ENCODE measurements around the gene WDFY4. TPM values are rescaled to one million over a fixed set of nuclear protein-coding genes. Genes with fewer than 3 reads are reported as not detected.

The WDFY4 gene
- total RNA-seq, 4 donors from 2014 or later = 0.60 to 20.6 (median 5.1) TPM

DNA sequence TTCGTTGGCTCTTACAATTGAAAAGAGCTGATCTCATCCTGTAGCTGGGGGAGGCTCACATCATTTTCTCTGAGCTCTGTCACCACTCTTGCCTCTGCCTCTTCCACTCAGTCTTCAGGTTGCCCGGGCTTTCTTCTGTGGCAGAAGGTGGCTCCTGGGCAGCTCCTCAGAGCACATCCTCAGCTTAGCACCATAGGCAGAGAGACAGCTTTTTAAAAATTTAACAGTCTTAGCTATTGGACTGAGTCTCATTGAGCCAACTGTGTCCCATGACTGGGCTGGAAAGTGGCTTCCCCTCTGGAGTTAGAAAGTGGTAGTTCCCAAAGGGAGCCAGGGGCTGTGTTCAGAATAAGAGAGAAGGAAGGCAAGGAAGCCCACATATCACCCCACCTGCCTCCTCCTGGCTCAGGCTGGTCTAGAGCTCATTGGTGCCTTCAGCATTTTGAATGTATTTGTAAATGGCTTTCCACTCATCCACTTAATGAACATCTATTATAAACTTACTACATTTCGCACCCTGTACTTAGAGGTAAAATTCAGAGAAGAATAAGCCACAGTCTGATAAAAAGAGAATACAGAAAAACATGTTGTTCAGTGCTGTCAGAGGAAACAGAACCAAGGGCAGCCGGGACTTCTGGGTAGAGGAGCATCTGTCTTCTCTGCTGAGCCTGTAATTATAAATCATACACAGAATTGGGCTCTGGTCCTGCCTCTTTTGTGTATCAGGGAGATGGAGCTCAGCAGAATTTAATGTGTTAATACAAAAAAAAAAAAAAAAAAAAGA is 119.3 kb downstream of the WDFY4 start:
- 56 to 73% methylated on average over 2 to 4 of the region's 4 CpGs for WGBS, 2 donors (ENCODE audit: low coverage in 1 of 2)
- intact Hi-C loops (cut with DNase I; ENCODE audit: low total_unique reads) = no loop called here
- no peak overlapping the region for H3K27ac ChIP-seq
- no peak overlapping the region for H3K4me3 ChIP-seq
- in situ Hi-C loops (cut with MboI; ENCODE audit: low pct_ligation_motif_present in 1 of 4, low pct_unique_long_range_greater_than_20kb in 1 of 4, low sequenced_read_pairs in 3 of 4) = no loop called here
- no peaks in the 10 kb centered on the region for H3K27me3 ChIP-seq
- DNase-seq = no peak
- no peaks in the 10 kb centered on the region for H3K9me3 ChIP-seq
- H3K4me1 ChIP-seq = no peaks in the 10 kb centered on the region
- H3K36me3 ChIP-seq = no peaks in the 10 kb centered on the region
- no peak for TF ChIP-seq EP300 (IDR thresholded peaks at IDR 0.05; ENCODE audit: low read depth)
- TF ChIP-seq POLR2AphosphoS5 (IDR thresholded peaks at IDR 0.05) = no peak
- no peak for TF ChIP-seq POLR2A (IDR thresholded peaks at IDR 0.05)
- TF ChIP-seq, protein P1, sequence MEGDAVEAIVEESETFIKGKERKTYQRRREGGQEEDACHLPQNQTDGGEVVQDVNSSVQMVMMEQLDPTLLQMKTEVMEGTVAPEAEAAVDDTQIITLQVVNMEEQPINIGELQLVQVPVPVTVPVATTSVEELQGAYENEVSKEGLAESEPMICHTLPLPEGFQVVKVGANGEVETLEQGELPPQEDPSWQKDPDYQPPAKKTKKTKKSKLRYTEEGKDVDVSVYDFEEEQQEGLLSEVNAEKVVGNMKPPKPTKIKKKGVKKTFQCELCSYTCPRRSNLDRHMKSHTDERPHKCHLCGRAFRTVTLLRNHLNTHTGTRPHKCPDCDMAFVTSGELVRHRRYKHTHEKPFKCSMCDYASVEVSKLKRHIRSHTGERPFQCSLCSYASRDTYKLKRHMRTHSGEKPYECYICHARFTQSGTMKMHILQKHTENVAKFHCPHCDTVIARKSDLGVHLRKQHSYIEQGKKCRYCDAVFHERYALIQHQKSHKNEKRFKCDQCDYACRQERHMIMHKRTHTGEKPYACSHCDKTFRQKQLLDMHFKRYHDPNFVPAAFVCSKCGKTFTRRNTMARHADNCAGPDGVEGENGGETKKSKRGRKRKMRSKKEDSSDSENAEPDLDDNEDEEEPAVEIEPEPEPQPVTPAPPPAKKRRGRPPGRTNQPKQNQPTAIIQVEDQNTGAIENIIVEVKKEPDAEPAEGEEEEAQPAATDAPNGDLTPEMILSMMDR (IDR thresholded peaks at IDR 0.05) = no peak

DNA sequence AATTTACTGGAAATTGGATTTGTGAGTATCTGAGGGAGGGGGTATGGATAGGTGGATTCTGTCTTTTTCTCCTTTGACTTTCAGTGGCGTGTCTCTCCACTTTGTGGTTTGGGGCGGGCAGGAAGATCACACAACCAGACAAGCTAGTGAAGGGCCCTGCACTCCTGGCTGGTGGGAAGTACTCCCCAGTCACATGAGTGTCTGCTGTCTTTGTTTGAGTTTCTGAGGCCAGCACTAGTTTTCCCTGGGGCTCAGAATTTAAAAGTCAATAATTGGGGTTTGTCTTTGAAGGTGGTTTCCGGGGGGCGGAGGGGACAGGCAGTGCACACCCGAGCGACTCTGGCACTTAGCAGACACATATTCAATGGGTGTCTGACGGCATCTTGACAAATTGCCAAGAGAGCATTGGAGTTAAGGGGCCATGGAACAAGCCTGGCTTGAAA is 120.1 kb downstream of the WDFY4 start:
- no peak overlapping the region for H3K27ac ChIP-seq
- H3K4me1 ChIP-seq = no peaks in the 10 kb centered on the region
- in situ Hi-C loops (cut with MboI; ENCODE audit: low pct_ligation_motif_present in 1 of 4, low pct_unique_long_range_greater_than_20kb in 1 of 4, low sequenced_read_pairs in 3 of 4) (no loop called here), intact Hi-C loops (cut with DNase I; ENCODE audit: low total_unique reads) (no loop called here)
- no peak for DNase-seq
- TF ChIP-seq POLR2A (IDR thresholded peaks at IDR 0.05) (no peak), POLR2AphosphoS5 (IDR thresholded peaks at IDR 0.05) (no peak), EP300 (IDR thresholded peaks at IDR 0.05; ENCODE audit: low read depth) (no peak)
- TF ChIP-seq, protein P1 (IDR thresholded peaks at IDR 0.05) = no peak
- no peaks in the 10 kb centered on the region for H3K27me3 ChIP-seq
- no peaks in the 10 kb centered on the region for H3K9me3 ChIP-seq
- no peaks in the 10 kb centered on the region for H3K36me3 ChIP-seq
- 13 to 37% methylated on average over 3 to 7 of the region's 7 CpGs for WGBS, 2 donors (ENCODE audit: low coverage in 1 of 2)
- no peak overlapping the region for H3K4me3 ChIP-seq

DNA sequence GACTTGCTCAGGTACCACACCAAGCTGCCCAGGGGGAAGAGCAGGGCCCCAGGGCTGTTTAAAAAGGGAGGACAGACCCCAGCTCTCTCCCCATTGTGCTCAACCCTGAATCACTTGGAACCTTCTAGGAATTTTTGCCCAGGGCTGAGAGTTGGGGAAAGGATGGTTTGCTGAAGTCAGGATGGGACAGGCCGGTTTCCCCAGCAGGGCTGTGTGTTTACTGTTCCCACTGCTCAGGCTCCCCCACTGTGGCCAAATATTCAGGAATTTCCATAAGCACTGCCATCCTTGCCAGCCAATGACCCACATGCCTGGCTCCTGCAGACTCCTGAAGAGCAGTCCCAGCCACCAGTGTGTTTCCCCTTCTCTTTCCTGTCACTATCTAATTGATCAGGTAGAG is 120.7 kb downstream of the WDFY4 start:
- no peaks in the 10 kb centered on the region for H3K27me3 ChIP-seq
- H3K4me1 ChIP-seq = no peaks in the 10 kb centered on the region
- H3K4me3 ChIP-seq = no peak overlapping the region
- intact Hi-C loops (cut with DNase I; ENCODE audit: low total_unique reads) (no loop called here), in situ Hi-C loops (cut with MboI; ENCODE audit: low pct_ligation_motif_present in 1 of 4, low pct_unique_long_range_greater_than_20kb in 1 of 4, low sequenced_read_pairs in 3 of 4) (no loop called here)
- H3K9me3 ChIP-seq = no peaks in the 10 kb centered on the region
- WGBS, 2 donors (ENCODE audit: low coverage in 1 of 2) = 93% methylated on average over 1 of the region's 1 CpG; no CpG with 5 or more reads in 1 of the 2 donors
- DNase-seq = no peak
- H3K27ac ChIP-seq = no peak overlapping the region
- no peak for TF ChIP-seq EP300 (IDR thresholded peaks at IDR 0.05; ENCODE audit: low read depth)
- TF ChIP-seq POLR2A (IDR thresholded peaks at IDR 0.05) = no peak
- no peak for TF ChIP-seq POLR2AphosphoS5 (IDR thresholded peaks at IDR 0.05)
- no peaks in the 10 kb centered on the region for H3K36me3 ChIP-seq

DNA sequence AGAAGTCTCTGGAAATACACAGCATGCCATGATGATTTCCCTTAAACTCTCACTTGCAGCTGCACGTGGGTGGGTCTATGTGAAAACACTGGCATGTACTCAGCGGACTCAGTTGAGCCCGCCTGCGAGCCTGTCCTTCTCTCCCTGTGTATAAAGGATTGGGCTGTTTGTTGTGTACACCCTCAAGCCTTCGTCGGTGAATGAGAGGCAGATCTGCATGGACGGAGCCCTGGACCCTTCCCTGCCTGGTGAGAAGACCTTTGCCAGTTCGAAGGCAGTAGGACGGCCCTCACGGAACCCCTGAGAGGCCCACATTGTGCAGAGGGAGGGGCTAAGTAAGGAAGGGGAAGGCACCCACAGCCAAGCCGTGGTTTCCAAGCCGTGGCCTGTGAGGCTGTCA is 121.2 kb downstream of the WDFY4 start:
- no peak overlapping the region for H3K4me3 ChIP-seq
- in situ Hi-C loops (cut with MboI; ENCODE audit: low pct_ligation_motif_present in 1 of 4, low pct_unique_long_range_greater_than_20kb in 1 of 4, low sequenced_read_pairs in 3 of 4) (no loop called here), intact Hi-C loops (cut with DNase I; ENCODE audit: low total_unique reads) (no loop called here)
- H3K9me3 ChIP-seq = no peaks in the 10 kb centered on the region
- DNase-seq = no peak
- TF ChIP-seq POLR2A (IDR thresholded peaks at IDR 0.05) (no peak), POLR2AphosphoS5 (IDR thresholded peaks at IDR 0.05) (no peak), EP300 (IDR thresholded peaks at IDR 0.05; ENCODE audit: low read depth) (no peak)
- TF ChIP-seq, protein P1 (IDR thresholded peaks at IDR 0.05) = no peak
- H3K27me3 ChIP-seq = no peaks in the 10 kb centered on the region
- H3K36me3 ChIP-seq = no peaks in the 10 kb centered on the region
- no peak overlapping the region for H3K27ac ChIP-seq
- WGBS, 2 donors (ENCODE audit: low coverage in 1 of 2) = 75 to 78% methylated on average over 4 to 11 of the region's 12 CpGs
- no peaks in the 10 kb centered on the region for H3K4me1 ChIP-seq
